Astrocyte (in vitro differentiated cells and primary cell): ENCODE results near the gene SRRM4. TPM values are rescaled to one million over a fixed set of nuclear protein-coding genes. Genes with fewer than 3 reads are reported as not detected.

Source experiments
- DNase-seq: peaks from one replicate; pipeline ENCODE4 v3.0.0-alpha.2; 2010; ENCODE audit warnings: low read depth
- FAIRE-seq: peaks from 2 replicates; lab custom pipeline; 2011; peaks lifted over from hg19 to GRCh38; lab: Jason Lieb, UNC
- H2AFZ ChIP-seq: 2 replicates; pipeline ENCODE4 v1.6.0; 2012; ENCODE audit warnings: low read depth, low read length, inconsistent platforms
- H3K27ac ChIP-seq: 2 replicates; pipeline ENCODE4 v1.5.1; 2011; ENCODE audit warnings: low read depth, low read length, inconsistent platforms
- H3K27me3 ChIP-seq: 2 replicates; pipeline ENCODE4 v1.6.0; 2011; ENCODE audit warnings: low read length, inconsistent platforms; ENCODE audit not compliant: insufficient read depth
- H3K36me3 ChIP-seq: 2 replicates; pipeline ENCODE4 v1.5.1; 2011; ENCODE audit warnings: low read length, inconsistent platforms; ENCODE audit not compliant: insufficient read depth
- H3K4me1 ChIP-seq: 2 replicates; pipeline ENCODE4 v1.5.1; 2011; ENCODE audit warnings: low read length, inconsistent platforms; ENCODE audit not compliant: insufficient read depth
- H3K4me2 ChIP-seq: 2 replicates; pipeline ENCODE4 v1.6.0; 2012; ENCODE audit warnings: low read length, inconsistent platforms
- H3K4me3 ChIP-seq: 2 replicates; pipeline ENCODE4 v1.5.1; 2011; ENCODE audit warnings: low read depth, mild to moderate bottlenecking, low read length, inconsistent platforms; ENCODE audit not compliant: insufficient read depth
- H3K79me2 ChIP-seq: 2 replicates; pipeline ENCODE4 v1.6.0; 2012; ENCODE audit warnings: mild to moderate bottlenecking, low read length, inconsistent platforms; ENCODE audit not compliant: insufficient read depth
- H3K9ac ChIP-seq: 2 replicates; pipeline ENCODE4 v1.6.0; 2012; ENCODE audit warnings: mild to moderate bottlenecking, low read length, inconsistent platforms
- H3K9me3 ChIP-seq: 2 replicates; pipeline ENCODE4 v1.5.1; 2012; ENCODE audit warnings: low read depth, mild to moderate bottlenecking, low read length, inconsistent platforms; ENCODE audit not compliant: insufficient read depth
- H4K20me1 ChIP-seq: 2 replicates; pipeline ENCODE4 v1.6.0; 2012; ENCODE audit warnings: low read length, inconsistent platforms; ENCODE audit not compliant: insufficient read depth
- H3K27ac Mint-ChIP-seq: one replicate; pipeline ENCODE4 v1.8.0; 2021; ENCODE audit warnings: mild to moderate bottlenecking, mixed read lengths; ENCODE audit not compliant: unreplicated experiment
- H3K27me3 Mint-ChIP-seq: one replicate; pipeline ENCODE4 v1.8.0; 2021; ENCODE audit warnings: low read depth, mixed read lengths; ENCODE audit not compliant: unreplicated experiment
- H3K36me3 Mint-ChIP-seq: one replicate; pipeline ENCODE4 v1.8.0; 2021; ENCODE audit warnings: low read depth, mixed read lengths; ENCODE audit not compliant: unreplicated experiment
- H3K4me1 Mint-ChIP-seq: one replicate; pipeline ENCODE4 v1.8.0; 2021; ENCODE audit warnings: low read depth, mixed read lengths; ENCODE audit not compliant: unreplicated experiment
- H3K4me3 Mint-ChIP-seq: one replicate; pipeline ENCODE4 v1.8.0; 2021; ENCODE audit warnings: mild to moderate bottlenecking, moderate library complexity, mixed read lengths; ENCODE audit not compliant: unreplicated experiment
- H3K9me3 Mint-ChIP-seq: one replicate; pipeline ENCODE4 v1.8.0; 2021; ENCODE audit warnings: mild to moderate bottlenecking, mixed read lengths; ENCODE audit not compliant: unreplicated experiment
- CTCF ChIP-seq: IDR thresholded peaks from 2 replicates; pipeline ENCODE4 v1.5.1; 2011; ENCODE audit warnings: low read depth, mild to moderate bottlenecking, inconsistent platforms, low read length, moderate library complexity; ENCODE audit not compliant: insufficient read depth
- EZH2 ChIP-seq: IDR thresholded peaks from 2 replicates; pipeline ENCODE4 v1.6.1; 2012; ENCODE audit warnings: mild to moderate bottlenecking, low read length, inconsistent platforms; ENCODE audit not compliant: insufficient read depth
- total RNA-seq: library from RNA; stranded (reverse); gene quantifications from 2 replicates; pipeline ENCODE4 v1.2.1, GENCODE V29; 2021

Gene SRRM4
- total RNA-seq, 1 donor from 2014 or later, result 0.30 TPM

- H3K9me3 ChIP-seq, result no peaks in the 10 kb centered on the region
- H3K4me3 Mint-ChIP-seq, result no peak overlapping the region
- H3K27ac Mint-ChIP-seq, result no peak overlapping the region
- TF ChIP-seq CTCF (no peak), EZH2 (no peak)
- H3K27me3 Mint-ChIP-seq, result peaks cover 20% of the 10 kb centered on the region
- H3K36me3 ChIP-seq, result no peaks in the 10 kb centered on the region
- no peaks in the 10 kb centered on the region for H3K79me2 ChIP-seq
- DNase-seq, result no peak
- no peak for FAIRE-seq
- no peak overlapping the region for H3K4me3 ChIP-seq
- H3K9ac ChIP-seq, result no peak overlapping the region
- no peak overlapping the region for H3K4me2 ChIP-seq
- no peaks in the 10 kb centered on the region for H3K4me1 ChIP-seq
- H3K4me1 Mint-ChIP-seq, result peaks cover 5% of the 10 kb centered on the region
- no peak overlapping the region for H2AFZ ChIP-seq
- no peaks in the 10 kb centered on the region for H3K36me3 Mint-ChIP-seq
- H3K27me3 ChIP-seq, result no peaks in the 10 kb centered on the region
- H3K27ac ChIP-seq, result no peak overlapping the region
- no peaks in the 10 kb centered on the region for H4K20me1 ChIP-seq
- H3K9me3 Mint-ChIP-seq, result no peaks in the 10 kb centered on the region
These were observed 177.1 kb downstream of the SRRM4 start for GRCh38 chr12:119158402-119158801.

DNA sequence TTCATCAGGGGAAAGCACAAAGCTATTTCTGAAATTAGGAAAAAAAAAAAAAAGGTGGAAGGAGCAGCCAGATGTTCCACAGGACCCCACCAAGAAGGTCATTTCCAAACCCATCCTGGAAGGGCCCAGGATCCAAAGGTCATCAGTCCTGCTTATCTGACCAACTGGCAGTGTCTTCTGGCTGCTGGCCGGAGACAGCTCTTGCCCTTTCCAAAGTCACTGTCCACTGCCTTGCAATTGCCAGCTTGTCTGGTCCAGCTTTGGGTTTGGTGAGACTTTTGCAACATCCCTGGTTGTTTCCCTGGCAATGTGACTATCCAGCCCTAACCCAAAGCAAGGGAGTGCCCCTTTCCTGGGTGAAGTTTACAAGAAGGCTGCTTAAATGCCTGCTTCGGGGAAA is 178.5 kb downstream of the SRRM4 start:
- Histone ChIP-seq H2AFZ (no peak overlapping the region), H3K9ac (no peak overlapping the region), H3K27ac (no peak overlapping the region), H3K4me1 (no peaks in the 10 kb centered on the region), H3K4me3 (no peak overlapping the region), H3K9me3 (no peaks in the 10 kb centered on the region), H3K27me3 (no peaks in the 10 kb centered on the region), H3K79me2 (no peaks in the 10 kb centered on the region), H3K36me3 (no peaks in the 10 kb centered on the region), H3K4me2 (no peak overlapping the region), H4K20me1 (no peaks in the 10 kb centered on the region)
- Mint-ChIP-seq H3K36me3 (no peaks in the 10 kb centered on the region), H3K27ac (no peak overlapping the region), H3K9me3 (no peaks in the 10 kb centered on the region), H3K4me3 (no peak overlapping the region), H3K27me3 (peaks cover 26% of the 10 kb centered on the region), H3K4me1 (no peaks in the 10 kb centered on the region)
- TF ChIP-seq CTCF, result no peak
- no peak for TF ChIP-seq EZH2
- FAIRE-seq, result no peak
- DNase-seq, result no peak

GRCh38 chr12:119167902-119168301 is 186.6 kb downstream of the SRRM4 start:
- H2AFZ ChIP-seq, result no peak overlapping the region
- no peak for DNase-seq
- H3K27ac Mint-ChIP-seq, result no peak overlapping the region
- H3K27me3 ChIP-seq, result no peaks in the 10 kb centered on the region
- no peak overlapping the region for H3K27ac ChIP-seq
- no peak overlapping the region for H3K4me3 ChIP-seq
- peaks cover 11% of the 10 kb centered on the region for H3K4me1 Mint-ChIP-seq
- no peak overlapping the region for H3K4me2 ChIP-seq
- no peaks in the 10 kb centered on the region for H3K36me3 Mint-ChIP-seq
- no peaks in the 10 kb centered on the region for H3K9me3 ChIP-seq
- no peaks in the 10 kb centered on the region for H3K36me3 ChIP-seq
- TF ChIP-seq EZH2, result no peak
- TF ChIP-seq CTCF, result no peak
- peaks cover 26% of the 10 kb centered on the region for H3K27me3 Mint-ChIP-seq
- no peak overlapping the region for H3K9ac ChIP-seq
- H3K4me1 ChIP-seq, result no peaks in the 10 kb centered on the region
- FAIRE-seq, result no peak
- no peak overlapping the region for H3K4me3 Mint-ChIP-seq
- H3K9me3 Mint-ChIP-seq, result no peaks in the 10 kb centered on the region
- no peaks in the 10 kb centered on the region for H4K20me1 ChIP-seq
- H3K79me2 ChIP-seq, result no peaks in the 10 kb centered on the region
